Upper lobe of left lung (tissue), 6 donors: ENCODE results near the gene SEC61A1. TPM values are rescaled to one million over a fixed set of nuclear protein-coding genes. Genes with fewer than 3 reads are reported as not detected.
A peak's percentile ranks its signal among the peaks of the same experiment; 100 is the strongest.

Experiments
- ATAC-seq, 2 donors: fragments of 200-7000 bp; cut with Tn5 transposase; one replicate each; pipeline ENCODE4 v1.9.1; 2022; ENCODE audit warnings: mild to moderate bottlenecking in 2 of 2, moderate library complexity in 2 of 2; ENCODE audit not compliant: low FRiP score in 2 of 2
- DNase-seq, 2 donors: peaks; one replicate each; pipeline ENCODE4 v3.0.0-alpha.2; 2019 to 2020
- H3K27ac ChIP-seq, 4 donors: fragments of 200-600 bp; sonication (generic); one replicate each; pipeline ENCODE4 v1.5.1; 2016 to 2019
- H3K27me3 ChIP-seq, 4 donors: fragments of 200-600 bp; sonication (generic); one replicate each; pipeline ENCODE4 v1.5.1; 2017 to 2019
- H3K36me3 ChIP-seq, 4 donors: fragments of 200-600 bp; sonication (generic); one replicate each; pipeline ENCODE4 v1.5.1; 2016 to 2019
- H3K4me1 ChIP-seq, 4 donors: fragments of 200-600 bp; sonication (generic); one replicate each; pipeline ENCODE4 v1.5.1; 2018 to 2019
- H3K4me3 ChIP-seq, 4 donors: fragments of 200-600 bp; sonication (generic); one replicate each; pipeline ENCODE4 v1.5.1; 2017 to 2019; ENCODE audit warnings: mild to moderate bottlenecking in 2 of 4, moderate library complexity in 1 of 4
- H3K9me3 ChIP-seq, 4 donors: fragments of 200-600 bp; sonication (generic); one replicate each; pipeline ENCODE4 v1.5.1; 2018 to 2019
- CTCF ChIP-seq, 6 experiments: fragments of 450-650 bp in 4 of 6; fragments of 200-600 bp in 2 of 6; sonication (generic) in 2 of 6; IDR thresholded peaks; one replicate each; pipeline ENCODE4 v1.5.1; 2016 to 2019; ENCODE audit warnings: antibody characterized with exemption in 6 of 6
- EP300 ChIP-seq, 4 donors: sonication (generic); formaldehyde crosslinking; IDR thresholded peaks; one replicate each; pipeline ENCODE4 v1.5.1; 2017; ENCODE audit warnings: antibody characterized with exemption in 4 of 4, control low read depth in 2 of 4
- POLR2A ChIP-seq, 4 donors: fragments of 450-650 bp; IDR thresholded peaks; one replicate each; pipeline ENCODE4 v1.5.1; 2016 to 2017; ENCODE audit warnings: antibody characterized with exemption in 4 of 4, mild to moderate bottlenecking in 2 of 4
- POLR2AphosphoS5 ChIP-seq, 2 donors: sonication (generic); formaldehyde crosslinking; IDR thresholded peaks; one replicate each; pipeline ENCODE4 v1.5.1; 2017; ENCODE audit warnings: antibody characterized with exemption in 2 of 2
- WGBS, 2 donors: methylation state at CpG; one replicate each; pipeline ENCODE4 v1.1.5; 2017 to 2018; 5-methylcytosine and 5-hydroxymethylcytosine counted together
- total RNA-seq, 6 donors: library from RNA; depleted of rRNA in 4 of 6; stranded (reverse); fragments of >200 nt in 4 of 6; gene quantifications; one replicate each; pipeline versions ENCODE4 v1.1.0 to v1.2.1, GENCODE V29; 2016 to 2021
- donor health status: DM: no; HTN: no; CAD: no; lungs with moderate emphysema.
- donor health status: DM: no; HTN: yes; CAD: no; lungs with severe emphysema.

Gene SEC61A1
- total RNA-seq, 6 donors from 2014 or later, result 80.7 to 193 (median 164) TPM

GRCh38 chr3:128077665-128078064, 25.4 kb downstream of the SEC61A1 start:
- H3K4me3 ChIP-seq, result peak overlapping the region in 1 of 4 donors; percentile 57
- peaks cover 36 to 49% (median 39%) of the 10 kb centered on the region in 4 donors for H3K4me1 ChIP-seq
- no peaks in the 10 kb centered on the region for H3K9me3 ChIP-seq
- DNase-seq (no peak), ATAC-seq (no peak)
- no peak for TF ChIP-seq POLR2AphosphoS5 (IDR thresholded peaks at IDR 0.05)
- no peak for TF ChIP-seq EP300 (IDR thresholded peaks at IDR 0.05)
- TF ChIP-seq CTCF (IDR thresholded peaks at IDR 0.05), result no peak
- no peak for TF ChIP-seq POLR2A (IDR thresholded peaks at IDR 0.05)
- H3K36me3 ChIP-seq, result peaks cover 0 to 27% (median 9%) of the 10 kb centered on the region in 4 donors
- no peaks in the 10 kb centered on the region for H3K27me3 ChIP-seq
- peak overlapping the region in 2 of 4 donors; percentile 22 to 79 for H3K27ac ChIP-seq
- 56% methylated on average over 1 of the region's 1 CpG; no CpG with 5 or more reads in 1 of the 2 donors for WGBS, 2 donors

- peaks cover 0 to 28% (median 10%) of the 10 kb centered on the region in 4 donors for H3K36me3 ChIP-seq
- WGBS, 2 donors, result 81 to 90% methylated on average over 5 of the region's 5 CpGs
- ATAC-seq (no peak), DNase-seq (no peak)
- TF ChIP-seq POLR2A (IDR thresholded peaks at IDR 0.05) (no peak), POLR2AphosphoS5 (IDR thresholded peaks at IDR 0.05) (no peak), EP300 (IDR thresholded peaks at IDR 0.05) (no peak), CTCF (IDR thresholded peaks at IDR 0.05) (no peak)
- H3K4me3 ChIP-seq, result no peak overlapping the region
- H3K27ac ChIP-seq, result no peak overlapping the region
- no peaks in the 10 kb centered on the region for H3K9me3 ChIP-seq
- no peaks in the 10 kb centered on the region for H3K27me3 ChIP-seq
- H3K4me1 ChIP-seq, result peaks cover 29 to 46% (median 34%) of the 10 kb centered on the region in 4 donors
These were observed 26.1 kb downstream of the SEC61A1 start for GRCh38 chr3:128078322-128078721.

GRCh38 chr3:128078875-128079274, 26.6 kb downstream of the SEC61A1 start:
- no peak overlapping the region for H3K27ac ChIP-seq
- H3K36me3 ChIP-seq, result peaks cover 0 to 33% (median 11%) of the 10 kb centered on the region in 4 donors
- DNase-seq, result no peak
- 96 to 99% methylated on average over 7 to 8 of the region's 8 CpGs for WGBS, 2 donors
- H3K27me3 ChIP-seq, result no peaks in the 10 kb centered on the region
- no peak for ATAC-seq
- H3K4me1 ChIP-seq, result peaks cover 28 to 40% (median 30%) of the 10 kb centered on the region in 4 donors
- TF ChIP-seq POLR2AphosphoS5 (IDR thresholded peaks at IDR 0.05) (no peak), EP300 (IDR thresholded peaks at IDR 0.05) (no peak), CTCF (IDR thresholded peaks at IDR 0.05) (no peak), POLR2A (IDR thresholded peaks at IDR 0.05) (no peak)
- no peaks in the 10 kb centered on the region for H3K9me3 ChIP-seq
- no peak overlapping the region for H3K4me3 ChIP-seq

GRCh38 chr3:128079823-128080222, 27.6 kb downstream of the SEC61A1 start:
- ATAC-seq, result no peak
- Histone ChIP-seq H3K27ac (no peak overlapping the region), H3K27me3 (no peaks in the 10 kb centered on the region), H3K4me1 (peaks cover 26 to 31% (median 28%) of the 10 kb centered on the region in 4 donors), H3K36me3 (peaks cover 0 to 43% (median 11%) of the 10 kb centered on the region in 4 donors), H3K4me3 (no peak overlapping the region), H3K9me3 (no peaks in the 10 kb centered on the region)
- DNase-seq, result no peak
- WGBS, 2 donors, result 78 to 79% methylated on average over 9 of the region's 9 CpGs
- no peak for TF ChIP-seq POLR2A (IDR thresholded peaks at IDR 0.05)
- TF ChIP-seq CTCF (IDR thresholded peaks at IDR 0.05), result no peak
- no peak for TF ChIP-seq POLR2AphosphoS5 (IDR thresholded peaks at IDR 0.05)
- no peak for TF ChIP-seq EP300 (IDR thresholded peaks at IDR 0.05)
